Spleen (tissue), 11 donors: ENCODE results near the gene ZBTB48. TPM values are rescaled to one million over a fixed set of nuclear protein-coding genes. Genes with fewer than 3 reads are reported as not detected.

ENCODE experiments used
- DNase-seq: peaks from one replicate; pipeline ENCODE4 v3.0.0-alpha.2; 2020
- H3K27ac ChIP-seq, 8 donors: fragments of 200-600 bp; sonication (generic) in 7 of 8; 1 replicate in 4 of 8; 2 replicates in 4 of 8; pipeline versions ENCODE4 v1.5.0 to v1.8.0; 2016 to 2021; ENCODE audit warnings: inconsistent platforms in 4 of 8, mild to moderate bottlenecking in 4 of 8, moderate library complexity in 1 of 8
- H3K27me3 ChIP-seq, 7 donors: fragments of 200-600 bp; sonication (generic) in 6 of 7; replicated peaks in 1 of 7; 1 replicate in 4 of 7; 2 replicates in 3 of 7; pipeline versions ENCODE4 v1.5.0 to v1.8.0; 2016 to 2021; ENCODE audit warnings: inconsistent platforms in 3 of 7, mild to moderate bottlenecking in 1 of 7
- H3K36me3 ChIP-seq, 6 donors: fragments of 200-600 bp; sonication (generic) in 5 of 6; 1 replicate in 4 of 6; 2 replicates in 2 of 6; pipeline versions ENCODE4 v1.5.0 to v1.8.0; 2016 to 2021; ENCODE audit warnings: inconsistent platforms in 2 of 6
- H3K4me1 ChIP-seq, 6 donors: fragments of 200-600 bp; sonication (generic) in 5 of 6; 1 replicate in 3 of 6; 2 replicates in 3 of 6; pipeline versions ENCODE4 v1.5.0 to v1.8.0; 2016 to 2021; ENCODE audit warnings: inconsistent platforms in 3 of 6
- H3K4me3 ChIP-seq, 8 donors: fragments of 200-600 bp; sonication (generic) in 7 of 8; 1 replicate in 4 of 8; 2 replicates in 4 of 8; pipeline versions ENCODE4 v1.5.0 to v1.8.0; 2016 to 2021; ENCODE audit warnings: inconsistent platforms in 4 of 8, mild to moderate bottlenecking in 4 of 8, moderate library complexity in 2 of 8
- H3K9me3 ChIP-seq, 8 donors: fragments of 200-600 bp; sonication (generic) in 7 of 8; 1 replicate in 4 of 8; 2 replicates in 4 of 8; pipeline versions ENCODE4 v1.5.0 to v1.8.0; 2016 to 2021; ENCODE audit warnings: inconsistent platforms in 4 of 8
- POLR2A ChIP-seq, 3 donors: fragments of 450-650 bp; IDR thresholded peaks; one replicate each; pipeline ENCODE4 v1.5.1; 2017; ENCODE audit warnings: antibody characterized with exemption in 3 of 3, mild to moderate bottlenecking in 1 of 3
- POLR2AphosphoS5 ChIP-seq, 3 donors: sonication (generic); formaldehyde crosslinking; IDR thresholded peaks; one replicate each; pipeline ENCODE4 v1.5.1; 2017; ENCODE audit warnings: antibody characterized with exemption in 3 of 3
- WGBS, 5 donors: extraction: QIAGEN DNeasy Blood & Tissue Kit in 3 of 5; methylation state at CpG; one replicate each; pipeline versions ENCODE4 v1.1.5 to v1.1.7; 2013 to 2018; 5-methylcytosine and 5-hydroxymethylcytosine counted together
- intact Hi-C: fragments of 100-400 bp; cut with DNase I; formaldehyde crosslinking; loops from one replicate; pipeline ENCODE4 v1.15.0; 2023; ENCODE audit warnings: low total_unique reads
- polyA plus RNA-seq, 3 donors: library from polyadenylated mRNA; stranded (reverse); fragments of 200-250 nt; gene quantifications; one replicate each; pipeline ENCODE4 v1.2.1, GENCODE V29; 2013
- total RNA-seq, 7 donors: library from RNA; depleted of rRNA in 3 of 7; stranded (reverse); fragments of >200 nt in 3 of 7; fragmentation: NEBNext Ultra II Directional in 4 of 7; extraction: Animal tissue kit (Norgen Biotek cat#: 25700) in 4 of 7; gene quantifications; one replicate each; pipeline versions ENCODE4 v1.1.0 to v1.2.1, GENCODE V29; 2016 to 2021
- TF ChIP-seq, protein P1 (sequence below), 11 experiments: fragments of 200-600 bp in 7 of 11; fragments of 450-650 bp in 4 of 11; sonication (generic) in 4 of 11; IDR thresholded peaks in 8 of 11; conservative IDR thresholded peaks in 3 of 11; 1 replicate in 7 of 11; 2 replicates in 4 of 11; pipeline versions ENCODE4 v1.4.0 to v1.8.0; 2016 to 2021; ENCODE audit warnings: antibody characterized with exemption in 11 of 11, inconsistent platforms in 4 of 11, mild to moderate bottlenecking in 1 of 11
- donor health status: healthy with polysubstance abuse.
- donor health status: DM: no; HTN: no; CAD: no; lungs with moderate emphysema.
- donor health status: DM: no; HTN: no; CAD: no.
- donor health status: Bipolar disorder and iron deficiency.
- donor health status: healthy.
- donor health status: DM: no; HTN: no; CAD: no.
- donor health status: DM: yes; HTN: yes; CAD: no.

The ZBTB48 gene
- total and polyA plus RNA-seq, 10 donors, result 23.5 to 131 (median 52.2) TPM

- H3K36me3 ChIP-seq, result peaks cover 0 to 73% (median 47%) of the 10 kb centered on the region in 6 donors
- no peaks in the 10 kb centered on the region for H3K9me3 ChIP-seq
- no peaks in the 10 kb centered on the region for H3K27me3 ChIP-seq
- peak within 1 kb of the TSS; percentile 69 to 96 (median 74) for H3K4me3 ChIP-seq
- TF ChIP-seq POLR2AphosphoS5 (IDR thresholded peaks at IDR 0.05) (peak; percentile 72 to 86 (median 84)), POLR2A (IDR thresholded peaks at IDR 0.05) (peak in 1 of 3 donors; percentile 23)
- TF ChIP-seq, protein P1, sequence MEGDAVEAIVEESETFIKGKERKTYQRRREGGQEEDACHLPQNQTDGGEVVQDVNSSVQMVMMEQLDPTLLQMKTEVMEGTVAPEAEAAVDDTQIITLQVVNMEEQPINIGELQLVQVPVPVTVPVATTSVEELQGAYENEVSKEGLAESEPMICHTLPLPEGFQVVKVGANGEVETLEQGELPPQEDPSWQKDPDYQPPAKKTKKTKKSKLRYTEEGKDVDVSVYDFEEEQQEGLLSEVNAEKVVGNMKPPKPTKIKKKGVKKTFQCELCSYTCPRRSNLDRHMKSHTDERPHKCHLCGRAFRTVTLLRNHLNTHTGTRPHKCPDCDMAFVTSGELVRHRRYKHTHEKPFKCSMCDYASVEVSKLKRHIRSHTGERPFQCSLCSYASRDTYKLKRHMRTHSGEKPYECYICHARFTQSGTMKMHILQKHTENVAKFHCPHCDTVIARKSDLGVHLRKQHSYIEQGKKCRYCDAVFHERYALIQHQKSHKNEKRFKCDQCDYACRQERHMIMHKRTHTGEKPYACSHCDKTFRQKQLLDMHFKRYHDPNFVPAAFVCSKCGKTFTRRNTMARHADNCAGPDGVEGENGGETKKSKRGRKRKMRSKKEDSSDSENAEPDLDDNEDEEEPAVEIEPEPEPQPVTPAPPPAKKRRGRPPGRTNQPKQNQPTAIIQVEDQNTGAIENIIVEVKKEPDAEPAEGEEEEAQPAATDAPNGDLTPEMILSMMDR (IDR thresholded peaks at IDR 0.05 in 8 of 11, conservative IDR thresholded peaks at IDR 0.05 in 3 of 11), result peak in 8 of 11 experiments; percentile 7 to 66 (median 38)
- DNase-seq, result peak; percentile 98
- WGBS, 5 donors, result 2 to 7% (median 3%) methylated on average over 21 to 73 of the region's 73 CpGs
- intact Hi-C loops, result loop anchor here (10.0 kb wide), 1 partner anchor 50 kb away; the partner anchor contains the start of gene ZBTB48
- H3K4me1 ChIP-seq, result peaks cover 11 to 42% (median 33%) of the 10 kb centered on the region in 6 donors
- H3K27ac ChIP-seq, result peak within 1 kb of the TSS; percentile 68 to 91 (median 84)
These were observed 45.2 kb downstream of the ZBTB48 start, which contains the start of gene THAP3 for GRCh38 chr1:6624710-6625583. TSS of gene THAP3 (plus strand) at chr1:6624868. CDS start at chr1:6625219, 351 bp downstream.

- peak overlapping the region; percentile 68 to 91 (median 84) for H3K27ac ChIP-seq
- H3K36me3 ChIP-seq, result peaks cover 0 to 73% (median 47%) of the 10 kb centered on the region in 6 donors
- WGBS, 5 donors, result 3 to 12% (median 9%) methylated on average over 22 to 32 of the region's 32 CpGs
- peak overlapping the region; percentile 69 to 96 (median 74) for H3K4me3 ChIP-seq
- H3K4me1 ChIP-seq, result peaks cover 11 to 42% (median 33%) of the 10 kb centered on the region in 6 donors
- H3K27me3 ChIP-seq, result no peaks in the 10 kb centered on the region
- no peaks in the 10 kb centered on the region for H3K9me3 ChIP-seq
- DNase-seq, result no peak
- TF ChIP-seq POLR2AphosphoS5 (IDR thresholded peaks at IDR 0.05) (no peak), POLR2A (IDR thresholded peaks at IDR 0.05) (no peak)
- TF ChIP-seq, protein P1 (IDR thresholded peaks at IDR 0.05 in 8 of 11, conservative IDR thresholded peaks at IDR 0.05 in 3 of 11), result no peak
- intact Hi-C loops, result loop anchor here (10.0 kb wide), 1 partner anchor 51 kb away; the partner anchor contains the start of gene ZBTB48
These were observed 45.9 kb downstream of the ZBTB48 start for GRCh38 chr1:6625584-6626149.

- no peaks in the 10 kb centered on the region for H3K9me3 ChIP-seq
- H3K27ac ChIP-seq, result no peak overlapping the region
- H3K4me3 ChIP-seq, result no peak overlapping the region
- H3K4me1 ChIP-seq, result peaks cover 11 to 42% (median 33%) of the 10 kb centered on the region in 6 donors
- no peaks in the 10 kb centered on the region for H3K27me3 ChIP-seq
- peaks cover 0 to 73% (median 40%) of the 10 kb centered on the region in 6 donors for H3K36me3 ChIP-seq
- intact Hi-C loops, result loop anchor here (10.0 kb wide), 1 partner anchor 52 kb away; the partner anchor contains the start of gene ZBTB48
- 81 to 96% (median 95%) methylated on average over 9 of the region's 9 CpGs for WGBS, 5 donors
- no peak for TF ChIP-seq POLR2AphosphoS5 (IDR thresholded peaks at IDR 0.05)
- TF ChIP-seq POLR2A (IDR thresholded peaks at IDR 0.05), result no peak
- DNase-seq, result no peak
These were observed 47.2 kb downstream of the ZBTB48 start for GRCh38 chr1:6627031-6627430.

- intact Hi-C loops, result loop anchor here (10.0 kb wide), 1 partner anchor 53 kb away; the partner anchor contains the start of gene ZBTB48
- 92 to 96% (median 93%) methylated on average over 20 to 21 of the region's 21 CpGs for WGBS, 5 donors
These were observed 48.2 kb downstream of the ZBTB48 start for GRCh38 chr1:6627841-6628545.

More at GRCh38 chr1:6627841-6628545, 48.2 kb downstream of the ZBTB48 start:
- Histone ChIP-seq H3K36me3 (peaks cover 0 to 73% (median 44%) of the 10 kb centered on the region in 6 donors), H3K4me1 (peaks cover 11 to 42% (median 33%) of the 10 kb centered on the region in 6 donors), H3K4me3 (no peak overlapping the region), H3K27ac (no peak overlapping the region), H3K27me3 (no peaks in the 10 kb centered on the region), H3K9me3 (no peaks in the 10 kb centered on the region)
- TF ChIP-seq, protein P1 (IDR thresholded peaks at IDR 0.05 in 8 of 11, conservative IDR thresholded peaks at IDR 0.05 in 3 of 11), result no peak
- TF ChIP-seq POLR2A (IDR thresholded peaks at IDR 0.05) (no peak), POLR2AphosphoS5 (IDR thresholded peaks at IDR 0.05) (no peak)
- no peak for DNase-seq
